ENCODE data around the gene LHFPL2. TPM values are rescaled to one million over a fixed set of nuclear protein-coding genes. Genes with fewer than 3 reads are reported as not detected.
A peak's percentile ranks its signal among the peaks of the same experiment; 100 is the strongest.

Gene LHFPL2
- polyA plus RNA-seq, 3 donors = 3.7 to 11.6 (median 7.3) TPM

- Histone ChIP-seq H3K4me1 (ENCODE audit: control insufficient read depth in 1 of 2, insufficient read depth in 2 of 2, low read length in 2 of 2) (peaks cover 61 to 67% of the 10 kb centered on the region in 2 donors), H3K36me3 (replicated peaks in 1 of 2; ENCODE audit: control insufficient read depth in 1 of 2, insufficient read depth in 2 of 2, low read length in 2 of 2) (peaks cover 0 to 10% of the 10 kb centered on the region in 2 donors), H3K79me2 (ENCODE audit: insufficient read depth, low read length) (peaks cover 37% of the 10 kb centered on the region), H3K4me3 (replicated peaks in 1 of 3; ENCODE audit: low read depth in 2 of 3, low read length in 3 of 3) (peak overlapping the region; percentile 54 to 86 (median 70)), H4K20me1 (ENCODE audit: insufficient read depth, low read length) (peaks cover 16% of the 10 kb centered on the region), H3K9ac (ENCODE audit: insufficient read depth, low read length, poor library complexity, severe bottlenecking) (peak overlapping the region; percentile 5), H3K27ac (ENCODE audit: low read depth in 1 of 2, low read length in 2 of 2) (no peak overlapping the region), H3K4me2 (replicated peaks; ENCODE audit: extremely low read depth, low read length, poor library complexity, severe bottlenecking) (peak overlapping the region; percentile 93), H2AFZ (ENCODE audit: insufficient read depth, low read depth, low read length, poor library complexity, severe bottlenecking) (peak overlapping the region; percentile 6), H3K27me3 (ENCODE audit: control insufficient read depth in 2 of 2, insufficient read depth in 2 of 2, low read length in 2 of 2) (no peaks in the 10 kb centered on the region), H3K9me3 (replicated peaks in 1 of 2; ENCODE audit: control insufficient read depth in 1 of 2, insufficient read depth in 1 of 2, low read length in 2 of 2) (no peaks in the 10 kb centered on the region)
- H3K4me3 Mint-ChIP-seq = peak overlapping the region; percentile 97 to 99
- H3K36me3 Mint-ChIP-seq = peaks cover 28 to 39% of the 10 kb centered on the region in 2 donors
- H3K27ac Mint-ChIP-seq = peak overlapping the region in 5 of 7 donors; percentile 54 to 82 (median 67)
- DNase-seq = no peak
- H3K9me3 Mint-ChIP-seq = peaks cover 0 to 2% (median under 1%) of the 10 kb centered on the region in 7 donors
- WGBS (ENCODE audit: insufficient coverage) = 33% methylated on average over 2 of the region's 3 CpGs
- TF ChIP-seq, protein P1, sequence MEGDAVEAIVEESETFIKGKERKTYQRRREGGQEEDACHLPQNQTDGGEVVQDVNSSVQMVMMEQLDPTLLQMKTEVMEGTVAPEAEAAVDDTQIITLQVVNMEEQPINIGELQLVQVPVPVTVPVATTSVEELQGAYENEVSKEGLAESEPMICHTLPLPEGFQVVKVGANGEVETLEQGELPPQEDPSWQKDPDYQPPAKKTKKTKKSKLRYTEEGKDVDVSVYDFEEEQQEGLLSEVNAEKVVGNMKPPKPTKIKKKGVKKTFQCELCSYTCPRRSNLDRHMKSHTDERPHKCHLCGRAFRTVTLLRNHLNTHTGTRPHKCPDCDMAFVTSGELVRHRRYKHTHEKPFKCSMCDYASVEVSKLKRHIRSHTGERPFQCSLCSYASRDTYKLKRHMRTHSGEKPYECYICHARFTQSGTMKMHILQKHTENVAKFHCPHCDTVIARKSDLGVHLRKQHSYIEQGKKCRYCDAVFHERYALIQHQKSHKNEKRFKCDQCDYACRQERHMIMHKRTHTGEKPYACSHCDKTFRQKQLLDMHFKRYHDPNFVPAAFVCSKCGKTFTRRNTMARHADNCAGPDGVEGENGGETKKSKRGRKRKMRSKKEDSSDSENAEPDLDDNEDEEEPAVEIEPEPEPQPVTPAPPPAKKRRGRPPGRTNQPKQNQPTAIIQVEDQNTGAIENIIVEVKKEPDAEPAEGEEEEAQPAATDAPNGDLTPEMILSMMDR (IDR thresholded peaks at IDR 0.05) = no peak
- intact Hi-C loops (cut with micrococcal nuclease) = no loop called here
- H3K27me3 Mint-ChIP-seq (ENCODE audit: low read depth in 3 of 3) = peaks cover 0 to 3% (median 2%) of the 10 kb centered on the region in 3 donors
- H3K4me1 Mint-ChIP-seq = peaks cover 79% of the 10 kb centered on the region
Measured at GRCh38 chr5:78508186-78508765, 140.3 kb downstream of the LHFPL2 start.

DNA sequence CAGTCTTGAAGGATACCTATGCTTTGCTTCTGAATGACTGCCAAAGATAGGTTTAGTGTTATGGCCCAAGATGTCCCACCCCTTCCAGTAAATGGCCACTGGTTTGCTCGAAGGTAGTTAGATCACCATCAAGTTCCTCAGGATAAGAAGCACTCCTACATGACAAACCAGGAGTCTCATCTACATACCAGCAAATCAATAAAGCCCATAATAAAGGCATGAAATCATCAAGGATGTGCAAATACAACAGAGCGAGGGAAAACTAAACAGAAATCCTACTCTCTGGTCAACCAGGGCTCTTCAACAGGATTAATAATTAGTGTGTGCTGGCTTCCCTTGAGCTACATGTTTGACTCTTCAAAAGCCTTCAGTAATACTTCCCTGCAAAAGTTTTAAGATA, 141.0 kb downstream of the LHFPL2 start:
- no peaks in the 10 kb centered on the region for H3K9me3 ChIP-seq (replicated peaks in 1 of 2; ENCODE audit: control insufficient read depth in 1 of 2, insufficient read depth in 1 of 2, low read length in 2 of 2)
- no peak for DNase-seq
- no peak overlapping the region for H3K9ac ChIP-seq (ENCODE audit: insufficient read depth, low read length, poor library complexity, severe bottlenecking)
- H3K27ac ChIP-seq (ENCODE audit: low read depth in 1 of 2, low read length in 2 of 2) = no peak overlapping the region
- H3K27ac Mint-ChIP-seq = peak overlapping the region in 5 of 7 donors; percentile 56 to 82 (median 67)
- intact Hi-C loops (cut with micrococcal nuclease) = no loop called here
- peaks cover 0 to 2% (median 0%) of the 10 kb centered on the region in 7 donors for H3K9me3 Mint-ChIP-seq
- H4K20me1 ChIP-seq (ENCODE audit: insufficient read depth, low read length) = peaks cover 16% of the 10 kb centered on the region
- peaks cover 0 to 3% (median 2%) of the 10 kb centered on the region in 3 donors for H3K27me3 Mint-ChIP-seq (ENCODE audit: low read depth in 3 of 3)
- no peaks in the 10 kb centered on the region for H3K27me3 ChIP-seq (ENCODE audit: control insufficient read depth in 2 of 2, insufficient read depth in 2 of 2, low read length in 2 of 2)
- peak overlapping the region; percentile 93 for H3K4me2 ChIP-seq (replicated peaks; ENCODE audit: extremely low read depth, low read length, poor library complexity, severe bottlenecking)
- peaks cover 75% of the 10 kb centered on the region for H3K4me1 Mint-ChIP-seq
- no CpG with 5 or more reads among the region's 2 CpGs for WGBS (ENCODE audit: insufficient coverage)
- H3K4me3 ChIP-seq (replicated peaks in 1 of 3; ENCODE audit: low read depth in 2 of 3, low read length in 3 of 3) = peak overlapping the region in 1 of 3 experiments; percentile 86
- peaks cover 28 to 39% of the 10 kb centered on the region in 2 donors for H3K36me3 Mint-ChIP-seq
- peaks cover 0 to 10% of the 10 kb centered on the region in 2 donors for H3K36me3 ChIP-seq (replicated peaks in 1 of 2; ENCODE audit: control insufficient read depth in 1 of 2, insufficient read depth in 2 of 2, low read length in 2 of 2)
- H3K79me2 ChIP-seq (ENCODE audit: insufficient read depth, low read length) = peaks cover 37% of the 10 kb centered on the region
- peaks cover 56 to 62% of the 10 kb centered on the region in 2 donors for H3K4me1 ChIP-seq (ENCODE audit: control insufficient read depth in 1 of 2, insufficient read depth in 2 of 2, low read length in 2 of 2)
- no peak overlapping the region for H2AFZ ChIP-seq (ENCODE audit: insufficient read depth, low read depth, low read length, poor library complexity, severe bottlenecking)
- peak overlapping the region; percentile 97 to 99 for H3K4me3 Mint-ChIP-seq
- TF ChIP-seq, protein P1 (IDR thresholded peaks at IDR 0.05) = no peak

All from CD14-positive monocyte (primary cell).